Thymus (tissue), 11 donors: Measurements from ENCODE around the gene TCEAL2. TPM values are rescaled to one million over a fixed set of nuclear protein-coding genes. Genes with fewer than 3 reads are reported as not detected.
"Not testable (repeated sequence)": the region's sequence is repeated elsewhere in the genome, so short reads cannot be mapped to it uniquely, and the experiment has no call there.

ENCODE experiments used
- DNase-seq, 9 donors: peaks; one replicate each; pipeline ENCODE4 v3.0.0-alpha.2; 2013; ENCODE audit warnings: low spot score in 9 of 9, low read depth in 6 of 9, missing footprints in 1 of 9
- H3K27ac ChIP-seq, 2 donors: one replicate each; pipeline ENCODE4 v1.5.1; 2013; ENCODE audit warnings: control low read depth in 1 of 2, low read depth in 1 of 2, low read length in 1 of 2, mild to moderate bottlenecking in 1 of 2, moderate library complexity in 1 of 2
- H3K27me3 ChIP-seq, 2 donors: one replicate each; pipeline ENCODE4 v1.5.1; 2013; ENCODE audit warnings: low read length in 1 of 2; ENCODE audit not compliant: control insufficient read depth in 2 of 2, insufficient read depth in 1 of 2
- H3K36me3 ChIP-seq, 2 donors: one replicate each; pipeline ENCODE4 v1.5.1; 2013; ENCODE audit warnings: low read length in 1 of 2, mild to moderate bottlenecking in 1 of 2, moderate library complexity in 1 of 2; ENCODE audit not compliant: control insufficient read depth in 2 of 2, insufficient read depth in 2 of 2
- H3K4me1 ChIP-seq, 2 donors: one replicate each; pipeline ENCODE4 v1.5.1; 2013; ENCODE audit warnings: low read length in 2 of 2; ENCODE audit not compliant: control insufficient read depth in 2 of 2, insufficient read depth in 2 of 2
- H3K4me3 ChIP-seq, 2 donors: one replicate each; pipeline ENCODE4 v1.5.1; 2013; ENCODE audit warnings: low read length in 2 of 2, control low read depth in 1 of 2, mild to moderate bottlenecking in 1 of 2
- H3K9me3 ChIP-seq, 2 donors: one replicate each; pipeline ENCODE4 v1.5.1; 2013; ENCODE audit warnings: low read length in 1 of 2, mild to moderate bottlenecking in 1 of 2; ENCODE audit not compliant: control insufficient read depth in 2 of 2, insufficient read depth in 1 of 2
- WGBS: extraction: QIAGEN DNeasy Blood & Tissue Kit; methylation state at CpG from one replicate; pipeline ENCODE4 v1.1.7; 2013; 5-methylcytosine and 5-hydroxymethylcytosine counted together
- polyA plus RNA-seq: library from polyadenylated mRNA; stranded (reverse); fragments of 200-250 nt; gene quantifications from one replicate; pipeline ENCODE4 v1.2.3, GENCODE V29; 2013
- total RNA-seq: library from RNA; stranded (reverse); fragments of 120-200 nt; gene quantifications from one replicate; pipeline ENCODE4 v1.2.4, GENCODE V29; 2013
- donor health status: healthy.

Gene TCEAL2
- total and polyA plus RNA-seq, 2 donors: 0.09 to 1.5 TPM

- Histone ChIP-seq H3K4me3 (no peak overlapping the region), H3K27me3 (peaks cover 0 to 13% of the 10 kb centered on the region in 2 donors), H3K27ac (no peak overlapping the region), H3K4me1 (no peaks in the 10 kb centered on the region), H3K9me3 (no peaks in the 10 kb centered on the region), H3K36me3 (no peaks in the 10 kb centered on the region)
- 63% methylated on average over 4 of the region's 4 CpGs for WGBS
- no peak for DNase-seq
Observed at GRCh38 chrX:102138064-102138463, 12.6 kb downstream of the TCEAL2 start.

- H3K4me3 ChIP-seq, H3K27ac ChIP-seq, DNase-seq, H3K36me3 ChIP-seq, H3K4me1 ChIP-seq, H3K9me3 ChIP-seq: not testable (repeated sequence)
- H3K27me3 ChIP-seq: peaks cover 0 to 13% of the 10 kb centered on the region in 2 donors
- WGBS: 58% methylated on average over 16 of the region's 16 CpGs
Observed at GRCh38 chrX:102140876-102141275, 15.4 kb downstream of the TCEAL2 start.

- H3K36me3 ChIP-seq, H3K9me3 ChIP-seq, H3K4me1 ChIP-seq, DNase-seq, H3K27ac ChIP-seq, H3K4me3 ChIP-seq: not testable (repeated sequence)
- peaks cover 0 to 13% of the 10 kb centered on the region in 2 donors for H3K27me3 ChIP-seq
- 17% methylated on average over 19 of the region's 19 CpGs for WGBS
Observed at GRCh38 chrX:102141631-102142030, 16.2 kb downstream of the TCEAL2 start.

GRCh38 chrX:102142274-102142673 is 16.8 kb downstream of the TCEAL2 start, which contains the start of gene TCEAL6:
TCEAL6 (minus strand) TSS chrX:102142481.
- H3K9me3 ChIP-seq, H3K4me3 ChIP-seq, H3K36me3 ChIP-seq, H3K27ac ChIP-seq, DNase-seq, H3K4me1 ChIP-seq: not testable (repeated sequence)
- WGBS: 6% methylated on average over 25 of the region's 31 CpGs
- H3K27me3 ChIP-seq: peaks cover 0 to 13% of the 10 kb centered on the region in 2 donors

- DNase-seq: no peak
- Histone ChIP-seq H3K36me3 (no peaks in the 10 kb centered on the region), H3K27me3 (peaks cover 0 to 18% of the 10 kb centered on the region in 2 donors), H3K4me1 (no peaks in the 10 kb centered on the region), H3K27ac (no peak overlapping the region), H3K4me3 (no peak overlapping the region), H3K9me3 (no peaks in the 10 kb centered on the region)
- WGBS: 23% methylated on average over 11 of the region's 11 CpGs
Observed at GRCh38 chrX:102154218-102154860, 28.9 kb downstream of the TCEAL2 start.

GRCh38 chrX:102154900-102155805 is 29.7 kb downstream of the TCEAL2 start:
- Histone ChIP-seq H3K4me1 (no peaks in the 10 kb centered on the region), H3K4me3 (peak overlapping the region in 1 of 2 donors; percentile 30), H3K27me3 (peaks cover 0 to 18% of the 10 kb centered on the region in 2 donors), H3K9me3 (no peaks in the 10 kb centered on the region), H3K36me3 (no peaks in the 10 kb centered on the region), H3K27ac (no peak overlapping the region)
- no peak for DNase-seq
- 2% methylated on average over 32 of the region's 32 CpGs for WGBS

- no peaks in the 10 kb centered on the region for H3K9me3 ChIP-seq
- no peaks in the 10 kb centered on the region for H3K36me3 ChIP-seq
- DNase-seq: no peak
- 2% methylated on average over 15 of the region's 15 CpGs for WGBS
- H3K27ac ChIP-seq: no peak within 1 kb of the TSS
- peak within 1 kb of the TSS in 1 of 2 donors; percentile 30 for H3K4me3 ChIP-seq
- H3K4me1 ChIP-seq: no peaks in the 10 kb centered on the region
- H3K27me3 ChIP-seq: peaks cover 0 to 18% of the 10 kb centered on the region in 2 donors
Observed at GRCh38 chrX:102155806-102156179, 30.3 kb downstream of the TCEAL2 start, which contains the start of gene BEX5. BEX5 (minus strand) TSS chrX:102155977; CDS start chrX:102154265, 1,712 bp downstream.
